ENCODE measurements around the gene MYCBPAP.

The MYCBPAP gene

GRCh38 chr17:50469208-50469605 is 39.0 kb upstream of the MYCBPAP start:
- H3K4me2 ChIP-seq (ENCODE audit: low read length), result no peak overlapping the region
- no peaks in the 10 kb centered on the region for H4K20me1 ChIP-seq (ENCODE audit: insufficient read depth, low read length)
- no peaks in the 10 kb centered on the region for H3F3A ChIP-seq (ENCODE audit: insufficient read depth, low read length)
- no peak for TF ChIP-seq EZH2 (IDR thresholded peaks at IDR 0.05; ENCODE audit: borderline replicate concordance, low read length)
- TF ChIP-seq, protein P1, sequence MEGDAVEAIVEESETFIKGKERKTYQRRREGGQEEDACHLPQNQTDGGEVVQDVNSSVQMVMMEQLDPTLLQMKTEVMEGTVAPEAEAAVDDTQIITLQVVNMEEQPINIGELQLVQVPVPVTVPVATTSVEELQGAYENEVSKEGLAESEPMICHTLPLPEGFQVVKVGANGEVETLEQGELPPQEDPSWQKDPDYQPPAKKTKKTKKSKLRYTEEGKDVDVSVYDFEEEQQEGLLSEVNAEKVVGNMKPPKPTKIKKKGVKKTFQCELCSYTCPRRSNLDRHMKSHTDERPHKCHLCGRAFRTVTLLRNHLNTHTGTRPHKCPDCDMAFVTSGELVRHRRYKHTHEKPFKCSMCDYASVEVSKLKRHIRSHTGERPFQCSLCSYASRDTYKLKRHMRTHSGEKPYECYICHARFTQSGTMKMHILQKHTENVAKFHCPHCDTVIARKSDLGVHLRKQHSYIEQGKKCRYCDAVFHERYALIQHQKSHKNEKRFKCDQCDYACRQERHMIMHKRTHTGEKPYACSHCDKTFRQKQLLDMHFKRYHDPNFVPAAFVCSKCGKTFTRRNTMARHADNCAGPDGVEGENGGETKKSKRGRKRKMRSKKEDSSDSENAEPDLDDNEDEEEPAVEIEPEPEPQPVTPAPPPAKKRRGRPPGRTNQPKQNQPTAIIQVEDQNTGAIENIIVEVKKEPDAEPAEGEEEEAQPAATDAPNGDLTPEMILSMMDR (IDR thresholded peaks at IDR 0.05; ENCODE audit: low read length), result no peak
- no peak overlapping the region for H3K27ac ChIP-seq (ENCODE audit: low read depth, low read length, poor library complexity, severe bottlenecking)
- no peaks in the 10 kb centered on the region for H3K4me1 ChIP-seq (ENCODE audit: insufficient read depth, low read length, severe bottlenecking)
- no peak overlapping the region for H2AFZ ChIP-seq (ENCODE audit: low read length)
- no peaks in the 10 kb centered on the region for H3K36me3 ChIP-seq (ENCODE audit: insufficient read depth, low read length)
- no peaks in the 10 kb centered on the region for H3K27me3 ChIP-seq (ENCODE audit: insufficient read depth, low read length)
- no peaks in the 10 kb centered on the region for H3K79me2 ChIP-seq (ENCODE audit: insufficient read depth, low read length)
- no peaks in the 10 kb centered on the region for H3K9me2 ChIP-seq (ENCODE audit: low read depth, low read length)
- no peak overlapping the region for H3K4me3 ChIP-seq (ENCODE audit: low read depth, low read length, poor library complexity, severe bottlenecking)
- H3K9me3 ChIP-seq (ENCODE audit: low read length), result no peaks in the 10 kb centered on the region
- H3K9ac ChIP-seq (ENCODE audit: low read length), result no peak overlapping the region

GRCh38 chr17:50469671-50470305 is 38.5 kb upstream of the MYCBPAP start:
- H3K79me2 ChIP-seq (ENCODE audit: insufficient read depth, low read length), result no peaks in the 10 kb centered on the region
- no peaks in the 10 kb centered on the region for H3K4me1 ChIP-seq (ENCODE audit: insufficient read depth, low read length, severe bottlenecking)
- H3K9ac ChIP-seq (ENCODE audit: low read length), result no peak overlapping the region
- H3K4me3 ChIP-seq (ENCODE audit: low read depth, low read length, poor library complexity, severe bottlenecking), result no peak overlapping the region
- no peaks in the 10 kb centered on the region for H3K27me3 ChIP-seq (ENCODE audit: insufficient read depth, low read length)
- H3K36me3 ChIP-seq (ENCODE audit: insufficient read depth, low read length), result no peaks in the 10 kb centered on the region
- H3K9me3 ChIP-seq (ENCODE audit: low read length), result no peaks in the 10 kb centered on the region
- H3F3A ChIP-seq (ENCODE audit: insufficient read depth, low read length), result no peaks in the 10 kb centered on the region
- no peak overlapping the region for H3K4me2 ChIP-seq (ENCODE audit: low read length)
- H2AFZ ChIP-seq (ENCODE audit: low read length), result no peak overlapping the region
- H3K27ac ChIP-seq (ENCODE audit: low read depth, low read length, poor library complexity, severe bottlenecking), result no peak overlapping the region
- no peaks in the 10 kb centered on the region for H3K9me2 ChIP-seq (ENCODE audit: low read depth, low read length)
- no peak for TF ChIP-seq EZH2 (IDR thresholded peaks at IDR 0.05; ENCODE audit: borderline replicate concordance, low read length)
- TF ChIP-seq, protein P1 (IDR thresholded peaks at IDR 0.05; ENCODE audit: low read length), result no peak
- no peaks in the 10 kb centered on the region for H4K20me1 ChIP-seq (ENCODE audit: insufficient read depth, low read length)

- Histone ChIP-seq H4K20me1 (ENCODE audit: insufficient read depth, low read length) (no peaks in the 10 kb centered on the region), H3K4me2 (ENCODE audit: low read length) (no peak overlapping the region), H3K9ac (ENCODE audit: low read length) (no peak overlapping the region), H3K4me3 (ENCODE audit: low read depth, low read length, poor library complexity, severe bottlenecking) (no peak overlapping the region), H3K27ac (ENCODE audit: low read depth, low read length, poor library complexity, severe bottlenecking) (no peak overlapping the region), H2AFZ (ENCODE audit: low read length) (no peak overlapping the region), H3K9me2 (ENCODE audit: low read depth, low read length) (no peaks in the 10 kb centered on the region), H3F3A (ENCODE audit: insufficient read depth, low read length) (no peaks in the 10 kb centered on the region), H3K79me2 (ENCODE audit: insufficient read depth, low read length) (no peaks in the 10 kb centered on the region), H3K27me3 (ENCODE audit: insufficient read depth, low read length) (no peaks in the 10 kb centered on the region), H3K4me1 (ENCODE audit: insufficient read depth, low read length, severe bottlenecking) (no peaks in the 10 kb centered on the region), H3K9me3 (ENCODE audit: low read length) (no peaks in the 10 kb centered on the region), H3K36me3 (ENCODE audit: insufficient read depth, low read length) (no peaks in the 10 kb centered on the region)
- no peak for TF ChIP-seq EZH2 (IDR thresholded peaks at IDR 0.05; ENCODE audit: borderline replicate concordance, low read length)
- TF ChIP-seq, protein P1 (IDR thresholded peaks at IDR 0.05; ENCODE audit: low read length), result no peak
Observed at GRCh38 chr17:50470426-50470825, 37.8 kb upstream of the MYCBPAP start.
